H1 (cell line): Measurements from ENCODE around the gene MCCC1. TPM values are rescaled to one million over a fixed set of nuclear protein-coding genes. Genes with fewer than 3 reads are reported as not detected.

Experiments used
- CTCF ChIA-PET: fragments of 300-600 bp; sonication (Branson Sonifier 250); formaldehyde crosslinking; loops from one replicate; lab custom pipeline; 2021; ENCODE audit not compliant: partially characterized antibody; lab: Charles Lee
- POLR2A ChIA-PET: fragments of 300-600 bp; sonication (Branson Sonifier 250); formaldehyde crosslinking; loops from one replicate; lab custom pipeline; 2021; ENCODE audit warnings: inconsistent platforms; ENCODE audit not compliant: partially characterized antibody; lab: Charles Lee
- DNase-seq, 2 experiments: peaks; one replicate each; pipeline versions ENCODE4 v3.0.0 to v3.0.0-alpha.2; 2010 to 2022; ENCODE audit warnings: low spot score in 2 of 2, low read depth in 1 of 2, mixed read lengths in 1 of 2
- FAIRE-seq: peaks from 2 replicates; lab custom pipeline; 2011; peaks lifted over from hg19 to GRCh38; lab: Jason Lieb, UNC
- H2AFZ ChIP-seq: 2 replicates; pipeline ENCODE4 v1.8.1; 2012; ENCODE audit warnings: low read length, inconsistent platforms
- H2AK5ac ChIP-seq: 2 replicates; pipeline ENCODE4 v1.6.1; 2013; ENCODE audit warnings: low read depth, low read length
- H2BK120ac ChIP-seq: replicated peaks from 2 replicates; pipeline ENCODE3; 2013; ENCODE audit warnings: low read depth, low read length, inconsistent platforms
- H2BK12ac ChIP-seq: 2 replicates; pipeline ENCODE4 v1.6.1; 2013; ENCODE audit warnings: low read depth, low read length
- H2BK15ac ChIP-seq: 2 replicates; pipeline ENCODE4 v1.6.1; 2013; ENCODE audit warnings: low read length
- H2BK20ac ChIP-seq: 2 replicates; pipeline ENCODE4 v1.6.1; 2013; ENCODE audit warnings: low read length
- H2BK5ac ChIP-seq: 2 replicates; pipeline ENCODE4 v1.6.1; 2013; ENCODE audit warnings: low read depth, low read length
- H3K14ac ChIP-seq: 2 replicates; pipeline ENCODE4 v1.6.1; 2013; ENCODE audit warnings: inconsistent platforms; ENCODE audit not compliant: insufficient read length
- H3K18ac ChIP-seq: 2 replicates; pipeline ENCODE4 v1.6.1; 2013; ENCODE audit warnings: low read length; ENCODE audit errors: extremely low read depth
- H3K23ac ChIP-seq: 2 replicates; pipeline ENCODE4 v1.6.1; 2013; ENCODE audit warnings: inconsistent platforms; ENCODE audit not compliant: insufficient read length
- H3K23me2 ChIP-seq: 2 replicates; pipeline ENCODE4 v1.6.1; 2013; ENCODE audit warnings: low read depth, low read length
- H3K27ac ChIP-seq: 2 replicates; pipeline ENCODE4 v1.6.1; 2011; ENCODE audit warnings: low read depth, low read length, inconsistent platforms
- H3K27me3 ChIP-seq, 4 experiments: replicated peaks in 1 of 4; 1 replicate in 1 of 4; 2 replicates in 3 of 4; pipeline versions ENCODE4 v1.6.1 to v1.8.1; 2011 to 2013; ENCODE audit warnings: low read length in 3 of 4, mild to moderate bottlenecking in 3 of 4, inconsistent platforms in 2 of 4, mixed read lengths in 2 of 4, moderate library complexity in 1 of 4; ENCODE audit not compliant: control insufficient read depth in 3 of 4, insufficient read depth in 3 of 4; ENCODE audit errors: extremely low read depth in 1 of 4
- H3K36me3 ChIP-seq, 4 experiments: 2 replicates each; pipeline versions ENCODE4 v1.6.1 to v1.8.1; 2011 to 2013; ENCODE audit warnings: mild to moderate bottlenecking in 4 of 4, low read length in 3 of 4, moderate library complexity in 2 of 4, control low read depth in 1 of 4, inconsistent platforms in 1 of 4; ENCODE audit not compliant: insufficient read depth in 4 of 4, control insufficient read depth in 2 of 4
- H3K4ac ChIP-seq: replicated peaks from 2 replicates; pipeline ENCODE3; 2013; ENCODE audit warnings: low read length, low read depth, mixed read lengths, inconsistent platforms; ENCODE audit not compliant: insufficient read length
- H3K4me1 ChIP-seq, 4 experiments: replicated peaks in 1 of 4; 1 replicate in 1 of 4; 2 replicates in 3 of 4; pipeline versions ENCODE4 v1.6.1 to v1.8.1; 2011 to 2013; ENCODE audit warnings: low read length in 3 of 4, inconsistent platforms in 2 of 4, mixed read lengths in 1 of 4; ENCODE audit not compliant: insufficient read depth in 4 of 4, control insufficient read depth in 3 of 4
- H3K4me2 ChIP-seq, 2 experiments: 2 replicates each; pipeline versions ENCODE4 v1.6.1 to v1.8.1; 2011 to 2013; ENCODE audit warnings: low read depth in 2 of 2, low read length in 2 of 2, control low read depth in 1 of 2, inconsistent platforms in 1 of 2, mild to moderate bottlenecking in 1 of 2; ENCODE audit not compliant: insufficient read depth in 1 of 2
- H3K4me3 ChIP-seq, 4 experiments: fragments of 200-600, 300-600 bp in 1 of 4; sonication (generic), shearing (Covaris generic), sonication (Bioruptor Twin) in 1 of 4; 2 replicates each; pipeline versions ENCODE4 v1.5.1 to v1.8.1; 2011 to 2016; ENCODE audit warnings: low read length in 4 of 4, low read depth in 3 of 4, control low read depth in 2 of 4, inconsistent platforms in 2 of 4, mild to moderate bottlenecking in 2 of 4, mixed read lengths in 1 of 4, moderate library complexity in 1 of 4; ENCODE audit not compliant: insufficient read depth in 2 of 4; ENCODE audit errors: extremely low read depth in 1 of 4
- H3K56ac ChIP-seq: replicated peaks from 2 replicates; pipeline ENCODE3; 2013; ENCODE audit warnings: low read depth, mild to moderate bottlenecking, mixed read lengths, low read length, inconsistent platforms; ENCODE audit not compliant: insufficient read length
- H3K79me1 ChIP-seq: 2 replicates; pipeline ENCODE4 v1.6.1; 2013; ENCODE audit warnings: low read depth, low read length, control low read depth
- H3K79me2 ChIP-seq, 2 experiments: 2 replicates each; pipeline versions ENCODE4 v1.6.1 to v1.8.1; 2012 to 2013; ENCODE audit warnings: low read length in 2 of 2, mild to moderate bottlenecking in 2 of 2, inconsistent platforms in 1 of 2; ENCODE audit not compliant: insufficient read depth in 2 of 2, control insufficient read depth in 1 of 2
- H3K9ac ChIP-seq, 4 experiments: replicated peaks in 1 of 4; 1 replicate in 1 of 4; 2 replicates in 3 of 4; pipeline versions ENCODE4 v1.6.1 to v1.8.1; 2011 to 2013; ENCODE audit warnings: low read depth in 3 of 4, low read length in 3 of 4, control low read depth in 2 of 4, mild to moderate bottlenecking in 2 of 4, moderate library complexity in 2 of 4, inconsistent platforms in 1 of 4; ENCODE audit errors: extremely low read depth in 1 of 4
- H3K9me3 ChIP-seq, 2 experiments: 2 replicates each; pipeline versions ENCODE4 v1.6.1 to v1.8.1; 2012 to 2013; ENCODE audit warnings: mild to moderate bottlenecking in 2 of 2, moderate library complexity in 2 of 2, control low read depth in 1 of 2, inconsistent platforms in 1 of 2, low read depth in 1 of 2, low read length in 1 of 2, mixed read lengths in 1 of 2; ENCODE audit not compliant: insufficient read depth in 2 of 2
- H4K20me1 ChIP-seq, 2 experiments: replicated peaks in 1 of 2; 2 replicates each; pipeline versions ENCODE3 to v1.8.1; 2011 to 2013; ENCODE audit warnings: inconsistent platforms in 2 of 2, low read length in 2 of 2, mild to moderate bottlenecking in 1 of 2; ENCODE audit not compliant: insufficient read depth in 2 of 2, control insufficient read depth in 1 of 2
- H4K5ac ChIP-seq: 2 replicates; pipeline ENCODE4 v1.6.1; 2013; ENCODE audit warnings: low read length, low read depth, mixed read lengths, inconsistent platforms; ENCODE audit not compliant: insufficient read length
- H4K8ac ChIP-seq: 2 replicates; pipeline ENCODE4 v1.8.0; 2013; ENCODE audit warnings: mild to moderate bottlenecking, moderate library complexity, low read length, inconsistent platforms; ENCODE audit not compliant: insufficient read depth; ENCODE audit errors: extremely low read depth
- H4K91ac ChIP-seq: replicated peaks from 2 replicates; pipeline ENCODE3; 2013; ENCODE audit warnings: low read length, mixed read lengths, inconsistent platforms; ENCODE audit not compliant: insufficient read length
- WGBS, 2 experiments: shearing (Covaris generic) in 1 of 2; methylation state at CpG; one replicate each; pipeline versions ENCODE4 v1.1.6 to v1.1.7; 2013 to 2015; ENCODE audit warnings: low lambda C conversion rate in 2 of 2, mixed read lengths in 2 of 2, inconsistent platforms in 1 of 2, low coverage in 1 of 2, missing lambda C conversion rate in 1 of 2; ENCODE audit not compliant: insufficient replicate concordance in 2 of 2, insufficient coverage in 1 of 2, insufficient read length in 1 of 2; ENCODE audit errors: extremely low coverage in 1 of 2, missing lambda C conversion rate in 1 of 2; 5-methylcytosine and 5-hydroxymethylcytosine counted together
- polyA plus RNA-seq, 7 experiments: library from polyadenylated mRNA; depleted of rRNA in 3 of 7; stranded (reverse) in 5 of 7; unstranded in 2 of 7; fragments of >200 nt in 5 of 7; fragments of 200-250 nt in 2 of 7; gene quantifications; 1 replicate in 5 of 7; 2 replicates in 1 of 7; 4 replicates in 1 of 7; pipeline versions ENCODE4 v1.2.1 to v1.2.3, GENCODE V29; 2011 to 2013; ENCODE audit warnings: missing spikeins in 2 of 7, mixed read lengths in 2 of 7
- total RNA-seq: library from RNA; stranded (reverse); fragmentation: NEBNext Ultra II Directional; extraction: Animal tissue kit (Norgen Biotek cat#: 25700); gene quantifications from 2 replicates; pipeline ENCODE4 v1.2.1, GENCODE V29; 2021

The MCCC1 gene
- total and polyA plus RNA-seq, 2 of the 8 experiments (the other 6 are each of a cell fraction or from before 2014, with no cell fraction given): 10.8 to 21.5 TPM

GRCh38 chr3:183087184-183087583 lies 12.1 kb downstream of the MCCC1 start:
- H3K79me1 ChIP-seq: no peaks in the 10 kb centered on the region
- ChIA-PET POLR2A (interaction anchor here (5.1 kb wide), 1 partner anchor 11 kb away, joined by 29 read pairs; the partner anchor contains the start of gene MCCC1), CTCF (interaction anchor here (1.3 to 5.9 kb wide), 6 partner anchors 10 to 177 kb away, joined by 3 to 60 read pairs (median 10); partner anchors contain the start of gene MCCC1)
- no peaks in the 10 kb centered on the region for H3K4me1 ChIP-seq
- H3K79me2 ChIP-seq: no peaks in the 10 kb centered on the region
- H3K27me3 ChIP-seq: no peaks in the 10 kb centered on the region
- no peak overlapping the region for H3K56ac ChIP-seq
- H3K14ac ChIP-seq: no peak overlapping the region
- H3K9me3 ChIP-seq: no peaks in the 10 kb centered on the region
- H4K8ac ChIP-seq: no peak overlapping the region
- no peak overlapping the region for H2AFZ ChIP-seq
- no peak overlapping the region for H2BK120ac ChIP-seq
- no peak overlapping the region for H2BK15ac ChIP-seq
- no peak overlapping the region for H3K4ac ChIP-seq
- H4K20me1 ChIP-seq: no peaks in the 10 kb centered on the region
- no peak overlapping the region for H2BK12ac ChIP-seq
- no peak overlapping the region for H4K91ac ChIP-seq
- no peaks in the 10 kb centered on the region for H3K23me2 ChIP-seq
- FAIRE-seq (no peak), DNase-seq (no peak)
- H3K4me2 ChIP-seq: no peak overlapping the region
- H4K5ac ChIP-seq: no peak overlapping the region
- no peak overlapping the region for H3K23ac ChIP-seq
- no peak overlapping the region for H3K4me3 ChIP-seq
- no peak overlapping the region for H2BK5ac ChIP-seq
- H2BK20ac ChIP-seq: no peak overlapping the region
- H3K36me3 ChIP-seq: peaks cover 2 to 52% (median 21%) of the 10 kb centered on the region in 4 experiments; a peak in 5 of 8 replicates
- 93% methylated on average over 2 of the region's 2 CpGs; no CpG with 5 or more reads in 1 of the 2 experiments for WGBS, 2 experiments
- no peak overlapping the region for H3K18ac ChIP-seq
- H2AK5ac ChIP-seq: no peak overlapping the region
- H3K9ac ChIP-seq: no peak overlapping the region
- H3K27ac ChIP-seq: no peak overlapping the region
